AG04450 (cell line): ENCODE results near the gene HBG2. TPM values are rescaled to one million over a fixed set of nuclear protein-coding genes. Genes with fewer than 3 reads are reported as not detected.

ENCODE experiments used
- CTCF ChIA-PET: fragments of 300-600, 350-600 bp; formaldehyde crosslinking; extraction: SDS; loops from one replicate; lab custom pipeline; 2022; ENCODE audit warnings: antibody characterized with exemption, inconsistent platforms; lab: Charles Lee
- POLR2A ChIA-PET: fragments of 350-600 bp; formaldehyde crosslinking; extraction: SDS; loops from one replicate; lab custom pipeline; 2021; ENCODE audit warnings: antibody characterized with exemption, inconsistent platforms; lab: Yijun Ruan, JAX
- DNase-seq: peaks from one replicate; pipeline ENCODE4 v3.0.0-alpha.2; 2011; ENCODE audit warnings: low read depth, low spot score
- H3K27ac ChIP-seq: one replicate; pipeline ENCODE4 v1.5.1; 2012; ENCODE audit warnings: low read depth, low read length, control low read depth
- H3K27me3 ChIP-seq: one replicate; pipeline ENCODE4 v1.6.0; 2012; ENCODE audit warnings: low read length; ENCODE audit not compliant: control insufficient read depth, insufficient read depth
- H3K4me3 ChIP-seq: 2 replicates; pipeline ENCODE4 v1.5.1; 2011; ENCODE audit warnings: mild to moderate bottlenecking, low read depth, low read length, control low read depth
- H3K9me3 ChIP-seq: 2 replicates; pipeline ENCODE4 v1.5.1; 2012; ENCODE audit warnings: low read length; ENCODE audit not compliant: control insufficient read depth, insufficient read depth
- polyA plus RNA-seq: library from polyadenylated mRNA; depleted of rRNA; stranded (reverse); fragments of >200 nt; gene quantifications from 2 replicates; pipeline ENCODE4 v1.2.3, GENCODE V29; 2011; rRNA removed
- TF ChIP-seq, protein P1 (sequence below): IDR thresholded peaks from 2 replicates; pipeline ENCODE4 v1.5.1; 2011; ENCODE audit warnings: low read depth, low read length, control low read depth, inconsistent platforms

HBG2 gene
- polyA plus RNA-seq, 1 experiment = 2.2 TPM

- H3K27ac ChIP-seq = no peak overlapping the region
- H3K4me3 ChIP-seq = no peak overlapping the region
- DNase-seq = no peak
- ChIA-PET POLR2A (no interaction called here), CTCF (interaction anchor here (1.1 kb wide), 1 partner anchor 99 kb away, joined by 3 read pairs; no protein-coding TSS in a partner anchor)
- TF ChIP-seq, protein P1, sequence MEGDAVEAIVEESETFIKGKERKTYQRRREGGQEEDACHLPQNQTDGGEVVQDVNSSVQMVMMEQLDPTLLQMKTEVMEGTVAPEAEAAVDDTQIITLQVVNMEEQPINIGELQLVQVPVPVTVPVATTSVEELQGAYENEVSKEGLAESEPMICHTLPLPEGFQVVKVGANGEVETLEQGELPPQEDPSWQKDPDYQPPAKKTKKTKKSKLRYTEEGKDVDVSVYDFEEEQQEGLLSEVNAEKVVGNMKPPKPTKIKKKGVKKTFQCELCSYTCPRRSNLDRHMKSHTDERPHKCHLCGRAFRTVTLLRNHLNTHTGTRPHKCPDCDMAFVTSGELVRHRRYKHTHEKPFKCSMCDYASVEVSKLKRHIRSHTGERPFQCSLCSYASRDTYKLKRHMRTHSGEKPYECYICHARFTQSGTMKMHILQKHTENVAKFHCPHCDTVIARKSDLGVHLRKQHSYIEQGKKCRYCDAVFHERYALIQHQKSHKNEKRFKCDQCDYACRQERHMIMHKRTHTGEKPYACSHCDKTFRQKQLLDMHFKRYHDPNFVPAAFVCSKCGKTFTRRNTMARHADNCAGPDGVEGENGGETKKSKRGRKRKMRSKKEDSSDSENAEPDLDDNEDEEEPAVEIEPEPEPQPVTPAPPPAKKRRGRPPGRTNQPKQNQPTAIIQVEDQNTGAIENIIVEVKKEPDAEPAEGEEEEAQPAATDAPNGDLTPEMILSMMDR = no peak
- peaks cover 7% of the 10 kb centered on the region for H3K9me3 ChIP-seq
- H3K27me3 ChIP-seq = no peaks in the 10 kb centered on the region
Observed at GRCh38 chr11:5223146-5223545, 31.4 kb downstream of the HBG2 start.

GRCh38 chr11:5210376-5210885 is 44.1 kb downstream of the HBG2 start:
- ChIA-PET CTCF (interaction anchor here (1.1 to 3.6 kb wide), 2 partner anchors 80 to 87 kb away, joined by 4 to 13 read pairs; no protein-coding TSS in a partner anchor), POLR2A (interaction anchor here (0.7 kb wide), 1 partner anchor 175 kb away, joined by 3 read pairs; no protein-coding TSS in a partner anchor)
- TF ChIP-seq, protein P1 = no peak
- Histone ChIP-seq H3K4me3 (no peak overlapping the region), H3K9me3 (no peaks in the 10 kb centered on the region), H3K27me3 (no peaks in the 10 kb centered on the region), H3K27ac (no peak overlapping the region)
- no peak for DNase-seq

DNA sequence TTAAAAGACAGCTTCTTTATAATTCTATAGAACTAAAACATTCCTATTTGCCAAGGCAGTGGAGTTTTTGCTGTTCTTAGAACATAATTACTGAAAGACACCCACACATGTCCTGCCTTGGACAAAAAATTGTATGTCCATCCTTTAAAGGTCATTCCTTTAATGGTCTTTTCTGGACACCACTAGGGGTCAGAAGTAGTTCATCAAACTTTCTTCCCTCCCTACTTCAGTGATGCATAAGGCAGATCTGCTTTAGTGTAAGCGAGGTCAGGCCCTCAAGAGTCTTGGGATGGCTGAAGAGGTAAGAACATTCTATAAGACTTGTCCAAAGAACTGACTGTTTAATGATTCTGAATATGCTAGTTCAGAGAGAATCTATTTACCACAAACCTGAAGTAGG is 49.8 kb downstream of the HBG2 start:
- ChIA-PET POLR2A (no interaction called here), CTCF (interaction anchor here (0.6 to 6.5 kb wide), 23 partner anchors 10 to 199 kb away, joined by 3 to 63 read pairs (median 4); partner anchors contain the start of gene OR51M1)
- DNase-seq = peak; percentile 58
- no peaks in the 10 kb centered on the region for H3K9me3 ChIP-seq
- H3K27me3 ChIP-seq = no peaks in the 10 kb centered on the region
- no peak overlapping the region for H3K4me3 ChIP-seq
- no peak overlapping the region for H3K27ac ChIP-seq
- TF ChIP-seq, protein P1 = peak; percentile 67

GRCh38 chr11:5203366-5203765 is 51.2 kb downstream of the HBG2 start:
- TF ChIP-seq, protein P1 = no peak
- H3K9me3 ChIP-seq = no peaks in the 10 kb centered on the region
- H3K27ac ChIP-seq = no peak overlapping the region
- ChIA-PET POLR2A (interaction anchor here (0.7 kb wide), 1 partner anchor 78 kb away, joined by 4 read pairs; no protein-coding TSS in a partner anchor), CTCF (interaction anchor here (0.8 to 6.5 kb wide), 8 partner anchors 10 to 178 kb away, joined by 3 to 63 read pairs (median 5); no protein-coding TSS in a partner anchor)
- H3K4me3 ChIP-seq = no peak overlapping the region
- no peak for DNase-seq
- H3K27me3 ChIP-seq = no peaks in the 10 kb centered on the region

Other genes starting within 250 kb of the HBG2 start
- gene OR52J3, start 208.3 kb downstream of the HBG2 start, polyA plus RNA-seq = not detected in 2 replicates
- gene OR52E2, start 195.2 kb downstream of the HBG2 start, polyA plus RNA-seq = not detected in 2 replicates
- gene OR52E1, start 185.2 kb downstream of the HBG2 start, polyA plus RNA-seq = not detected in 2 replicates
- gene OR52A5, start 116.4 kb downstream of the HBG2 start, polyA plus RNA-seq = not detected in 2 replicates
- not detected in 2 replicates for gene OR52A1, start 100.0 kb downstream of the HBG2 start, polyA plus RNA-seq
- gene OR51V1, start 54.1 kb downstream of the HBG2 start, polyA plus RNA-seq = not detected in 2 replicates
- 0.22 and 0.26 TPM in 2 replicates for gene HBB, start 27.7 kb downstream of the HBG2 start, polyA plus RNA-seq
- gene HBD, start 20.3 kb downstream of the HBG2 start, polyA plus RNA-seq = 42.2 and 59.0 TPM in 2 replicates
- gene HBG1, start 4.9 kb downstream of the HBG2 start, polyA plus RNA-seq = 0.41 and 0.45 TPM in 2 replicates
- gene HBE1, start 15.2 kb upstream of the HBG2 start, polyA plus RNA-seq = 8.3 TPM in 2 replicates
- 0.67 and 0.82 TPM in 2 replicates for gene OR51B4, start 47.2 kb upstream of the HBG2 start, polyA plus RNA-seq
- gene OR51B2, start 69.5 kb upstream of the HBG2 start, polyA plus RNA-seq = not detected in 2 replicates
- gene OR51B5, start 88.7 kb upstream of the HBG2 start, polyA plus RNA-seq = 0.56 and 0.84 TPM in 2 replicates
- gene OR51B6, start 96.7 kb upstream of the HBG2 start, polyA plus RNA-seq = not detected in 2 replicates
- 0.06 and 0.12 TPM in 2 replicates for gene OR51M1, start 129.0 kb upstream of the HBG2 start, polyA plus RNA-seq
- gene OR51Q1, start 167.3 kb upstream of the HBG2 start, polyA plus RNA-seq = not detected in 2 replicates
- not detected in 2 replicates for gene OR51I1, start 186.7 kb upstream of the HBG2 start, polyA plus RNA-seq
- gene OR51I2, start 194.5 kb upstream of the HBG2 start, polyA plus RNA-seq = not detected in 2 replicates
- gene OR52D1, start 233.9 kb upstream of the HBG2 start, polyA plus RNA-seq = not detected in 2 replicates